HEK293 (cell line): ENCODE results near the gene P2RX6.

Experiments
- CTCF ChIA-PET: fragments of 350-600 bp; formaldehyde crosslinking; extraction: SDS; loops from one replicate; lab custom pipeline; 2021; ENCODE audit warnings: antibody characterized with exemption; lab: Yijun Ruan, JAX
- POLR2A ChIA-PET: fragments of 300-600 bp; formaldehyde crosslinking; extraction: SDS; loops from one replicate; lab custom pipeline; 2020; ENCODE audit warnings: antibody characterized with exemption, inconsistent platforms; lab: Yijun Ruan, JAX
- H3K27ac ChIP-seq: fragments of 200-500 bp; sonication (Bioruptor generic); 2 replicates; pipeline ENCODE4 v1.5.1; 2014; ENCODE audit warnings: low read depth, low read length, control low read depth, inconsistent platforms; ENCODE audit errors: extremely low read depth
- H3K36me3 ChIP-seq, 2 experiments: fragments of 200-500 bp in 1 of 2; sonication (Bioruptor generic) in 1 of 2; 1 replicate in 1 of 2; 2 replicates in 1 of 2; pipeline ENCODE4 v1.5.1; 2014 to 2017; ENCODE audit warnings: inconsistent platforms in 2 of 2, low read length in 2 of 2; ENCODE audit not compliant: control insufficient read depth in 2 of 2, insufficient read depth in 1 of 2
- H3K4me1 ChIP-seq: fragments of 200-500 bp; sonication (Bioruptor generic); 2 replicates; pipeline ENCODE4 v1.5.1; 2014; ENCODE audit warnings: mild to moderate bottlenecking, low read length, inconsistent platforms; ENCODE audit not compliant: control insufficient read depth, insufficient read depth
- H3K4me3 ChIP-seq: 2 replicates; pipeline ENCODE4 v1.5.1; 2011; ENCODE audit warnings: low read depth, mild to moderate bottlenecking, control low read depth, low read length, moderate library complexity
- H3K9me3 ChIP-seq: fragments of 200-500 bp; sonication (Bioruptor generic); 2 replicates; pipeline ENCODE4 v1.5.1; 2014; ENCODE audit warnings: low read depth, low read length, inconsistent platforms; ENCODE audit not compliant: control insufficient read depth, insufficient read depth
- EGR2 ChIP-seq: fragments of 450-650 bp; formaldehyde crosslinking; IDR thresholded peaks from 2 replicates; pipeline ENCODE4 v1.5.1; 2016; ENCODE audit warnings: low read depth, missing biosample characterization, missing genetic modification characterization
- KLF7 ChIP-seq: fragments of 450-650 bp; formaldehyde crosslinking; IDR thresholded peaks from 2 replicates; pipeline ENCODE4 v1.5.1; 2016; ENCODE audit warnings: missing biosample characterization, missing genetic modification characterization, borderline replicate concordance
- REPIN1 ChIP-seq: fragments of 450-650 bp; formaldehyde crosslinking; IDR thresholded peaks from 2 replicates; pipeline ENCODE4 v1.5.1; 2017; ENCODE audit warnings: missing biosample characterization, missing genetic modification characterization, low read depth
- SP3 ChIP-seq: fragments of 450-650 bp; formaldehyde crosslinking; IDR thresholded peaks from 2 replicates; pipeline ENCODE4 v1.5.1; 2016; ENCODE audit warnings: missing biosample characterization, missing genetic modification characterization
- YY1 ChIP-seq: fragments of 450-650 bp; formaldehyde crosslinking; IDR thresholded peaks from 2 replicates; pipeline ENCODE4 v1.5.1; 2018; ENCODE audit warnings: missing biosample characterization, missing genetic modification characterization
- ZFP3 ChIP-seq: fragments of 450-650 bp; formaldehyde crosslinking; IDR thresholded peaks from 2 replicates; pipeline ENCODE4 v1.5.1; 2016; ENCODE audit warnings: low read depth, missing biosample characterization, missing genetic modification characterization
- ZFP41 ChIP-seq: fragments of 450-650 bp; formaldehyde crosslinking; IDR thresholded peaks from 2 replicates; pipeline ENCODE4 v1.5.1; 2016; ENCODE audit warnings: missing biosample characterization, missing genetic modification characterization, borderline replicate concordance
- ZFP69B ChIP-seq: fragments of 450-650 bp; formaldehyde crosslinking; IDR thresholded peaks from 2 replicates; pipeline ENCODE4 v1.5.1; 2016; ENCODE audit warnings: missing biosample characterization, missing genetic modification characterization
- ZNF114 ChIP-seq: fragments of 450-650 bp; formaldehyde crosslinking; IDR thresholded peaks from 2 replicates; pipeline ENCODE4 v1.5.0; 2017; ENCODE audit warnings: missing biosample characterization, missing genetic modification characterization
- ZNF19 ChIP-seq: fragments of 450-650 bp; formaldehyde crosslinking; IDR thresholded peaks from 2 replicates; pipeline ENCODE4; 2016; ENCODE audit warnings: missing biosample characterization, missing genetic modification characterization, low read depth
- ZNF26 ChIP-seq: fragments of 450-650 bp; formaldehyde crosslinking; IDR thresholded peaks from 2 replicates; pipeline ENCODE4 v1.5.1; 2016; ENCODE audit warnings: missing biosample characterization, missing genetic modification characterization
- ZNF521 ChIP-seq: fragments of 450-650 bp; formaldehyde crosslinking; IDR thresholded peaks from 2 replicates; pipeline ENCODE4 v1.5.1; 2017; ENCODE audit warnings: missing biosample characterization, mild to moderate bottlenecking, missing genetic modification characterization
- ZNF555 ChIP-seq: fragments of 450-650 bp; formaldehyde crosslinking; conservative IDR thresholded peaks from 2 replicates; pipeline ENCODE4 v1.5.1; 2017; ENCODE audit warnings: missing biosample characterization, mild to moderate bottlenecking, missing genetic modification characterization, inconsistent platforms
- ZNF600 ChIP-seq: fragments of 450-650 bp; formaldehyde crosslinking; IDR thresholded peaks from 2 replicates; pipeline ENCODE4 v1.5.1; 2016; ENCODE audit warnings: missing biosample characterization, missing genetic modification characterization
- ZNF660 ChIP-seq: fragments of 450-650 bp; IDR thresholded peaks from 2 replicates; pipeline ENCODE4 v1.5.1; 2018; ENCODE audit warnings: missing biosample characterization, mild to moderate bottlenecking, missing genetic modification characterization
- ZNF692 ChIP-seq: fragments of 450-650 bp; formaldehyde crosslinking; IDR thresholded peaks from 2 replicates; pipeline ENCODE4 v1.5.1; 2016; ENCODE audit warnings: missing biosample characterization, missing genetic modification characterization
- ZNF701 ChIP-seq: fragments of 450-650 bp; formaldehyde crosslinking; IDR thresholded peaks from 2 replicates; pipeline ENCODE4 v1.5.1; 2016; ENCODE audit warnings: missing biosample characterization, missing genetic modification characterization
- ZNF792 ChIP-seq: fragments of 450-650 bp; formaldehyde crosslinking; IDR thresholded peaks from 2 replicates; pipeline ENCODE4 v1.5.1; 2016; ENCODE audit warnings: missing biosample characterization, missing genetic modification characterization
- ZSCAN23 ChIP-seq: fragments of 450-650 bp; formaldehyde crosslinking; IDR thresholded peaks from 2 replicates; pipeline ENCODE4 v1.5.1; 2016; ENCODE audit warnings: missing biosample characterization, missing genetic modification characterization
- TF ChIP-seq, protein P1 (sequence below): sonication (generic); formaldehyde crosslinking; IDR thresholded peaks from 2 replicates; pipeline ENCODE4 v1.8.1; 2022; ENCODE audit warnings: mild to moderate bottlenecking, moderate library complexity, missing genetic modification reagents
- TF ChIP-seq, protein P2 (sequence below): fragments of 450-650 bp; formaldehyde crosslinking; IDR thresholded peaks from 2 replicates; pipeline ENCODE4 v1.5.1; 2016; ENCODE audit warnings: missing biosample characterization, missing genetic modification characterization
- TF ChIP-seq, protein P3 (sequence below): fragments of 450-650 bp; formaldehyde crosslinking; IDR thresholded peaks from 2 replicates; pipeline ENCODE4 v1.5.1; 2016; ENCODE audit warnings: missing biosample characterization, missing genetic modification characterization
- TF ChIP-seq, protein P4 (sequence below): fragments of 450-650 bp; formaldehyde crosslinking; optimal IDR thresholded peaks from 2 replicates; pipeline ENCODE3; 2016; ENCODE audit warnings: missing biosample characterization, mild to moderate bottlenecking, missing genetic modification characterization

The P2RX6 gene

GRCh38 chr22:20994128-20994901 is 20.6 kb upstream of the P2RX6 start (continued):
- peak; percentile 49; the same call in 1 of the 2 replicates for TF ChIP-seq ZNF692 (tag by site-specific recombination)
- TF ChIP-seq ZNF114 (tag by site-specific recombination), result no peak
- TF ChIP-seq ZSCAN23 (tag by site-specific recombination), result no peak
- TF ChIP-seq ZNF19, result no peak
- no peak for TF ChIP-seq ZFP41
- no peak for TF ChIP-seq REPIN1
- no peak for TF ChIP-seq ZNF792 (tag by site-specific recombination)
- TF ChIP-seq ZNF600 (tag by site-specific recombination), result peak; percentile 33; the same call in 1 of the 2 replicates
- no peak for TF ChIP-seq ZNF26 (tag by site-specific recombination)
- peak; percentile 38; the same call in 1 of the 2 replicates for TF ChIP-seq ZFP69B (tag by site-specific recombination)
- TF ChIP-seq YY1 (tag by site-specific recombination), result no peak
- TF ChIP-seq EGR2 (tag by site-specific recombination), result 0 out of 2 replicates have a peak, but pooled peaks have one; percentile 5
- TF ChIP-seq ZNF660 (tag by site-specific recombination), result no peak

DNA sequence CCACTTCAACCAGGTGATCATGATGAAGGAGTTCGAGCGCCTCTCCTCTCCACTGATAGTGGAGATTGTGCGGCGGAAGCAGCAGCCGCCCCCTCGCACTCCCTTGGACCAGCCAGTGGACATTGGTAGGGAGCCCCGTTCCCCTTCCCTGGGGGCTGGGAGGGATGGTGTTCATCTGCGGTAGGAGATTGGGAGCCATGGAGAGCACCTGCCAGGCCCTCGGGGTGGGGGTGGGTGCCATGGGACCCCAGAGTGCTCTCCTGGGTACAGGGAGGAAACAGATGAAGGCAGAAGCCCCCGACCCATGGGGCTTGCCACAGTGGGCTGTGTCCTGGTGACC is 20.1 kb upstream of the P2RX6 start:
- Histone ChIP-seq H3K4me3 (no peak overlapping the region), H3K36me3 (peaks cover 0 to 98% of the 10 kb centered on the region in 2 experiments; a peak in 1 of 3 replicates), H3K4me1 (no peaks in the 10 kb centered on the region), H3K27ac (no peak overlapping the region), H3K9me3 (no peaks in the 10 kb centered on the region)
- POLR2A ChIA-PET, result interaction anchor here (0.5 to 3.0 kb wide), 2 partner anchors 8 to 12 kb away, joined by 4 to 13 read pairs; partner anchors contain the start of gene LZTR1
- TF ChIP-seq, protein P1, sequence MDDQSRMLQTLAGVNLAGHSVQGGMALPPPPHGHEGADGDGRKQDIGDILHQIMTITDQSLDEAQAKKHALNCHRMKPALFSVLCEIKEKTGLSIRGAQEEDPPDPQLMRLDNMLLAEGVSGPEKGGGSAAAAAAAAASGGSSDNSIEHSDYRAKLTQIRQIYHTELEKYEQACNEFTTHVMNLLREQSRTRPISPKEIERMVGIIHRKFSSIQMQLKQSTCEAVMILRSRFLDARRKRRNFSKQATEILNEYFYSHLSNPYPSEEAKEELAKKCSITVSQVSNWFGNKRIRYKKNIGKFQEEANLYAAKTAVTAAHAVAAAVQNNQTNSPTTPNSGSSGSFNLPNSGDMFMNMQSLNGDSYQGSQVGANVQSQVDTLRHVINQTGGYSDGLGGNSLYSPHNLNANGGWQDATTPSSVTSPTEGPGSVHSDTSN, result no peak
- TF ChIP-seq ZNF660 (tag by site-specific recombination), result no peak
- TF ChIP-seq, protein P2, sequence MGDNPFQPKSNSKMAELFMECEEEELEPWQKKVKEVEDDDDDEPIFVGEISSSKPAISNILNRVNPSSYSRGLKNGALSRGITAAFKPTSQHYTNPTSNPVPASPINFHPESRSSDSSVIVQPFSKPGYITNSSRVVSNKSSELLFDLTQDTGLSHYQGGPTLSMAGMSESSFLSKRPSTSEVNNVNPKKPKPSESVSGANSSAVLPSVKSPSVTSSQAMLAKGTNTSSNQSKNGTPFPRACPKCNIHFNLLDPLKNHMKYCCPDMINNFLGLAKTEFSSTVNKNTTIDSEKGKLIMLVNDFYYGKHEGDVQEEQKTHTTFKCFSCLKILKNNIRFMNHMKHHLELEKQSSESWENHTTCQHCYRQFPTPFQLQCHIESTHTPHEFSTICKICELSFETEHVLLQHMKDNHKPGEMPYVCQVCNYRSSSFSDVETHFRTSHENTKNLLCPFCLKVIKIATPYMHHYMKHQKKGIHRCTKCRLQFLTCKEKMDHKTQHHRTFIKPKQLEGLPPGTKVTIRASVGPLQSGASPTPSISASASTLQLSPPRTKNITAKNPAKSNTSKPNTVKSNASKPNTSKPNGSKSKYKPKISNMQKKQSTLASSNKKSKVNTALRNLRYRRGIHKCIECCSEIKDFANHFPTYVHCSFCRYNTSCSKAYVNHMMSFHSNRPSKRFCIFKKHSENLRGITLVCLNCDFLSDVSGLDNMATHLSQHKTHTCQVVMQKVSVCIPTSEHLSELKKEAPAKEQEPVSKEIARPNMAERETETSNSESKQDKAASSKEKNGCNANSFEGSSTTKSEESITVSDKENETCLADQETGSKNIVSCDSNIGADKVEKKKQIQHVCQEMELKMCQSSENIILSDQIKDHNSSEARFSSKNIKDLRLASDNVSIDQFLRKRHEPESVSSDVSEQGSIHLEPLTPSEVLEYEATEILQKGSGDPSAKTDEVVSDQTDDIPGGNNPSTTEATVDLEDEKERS (tag by site-specific recombination), result no peak
- no peak for TF ChIP-seq KLF7 (tag by site-specific recombination)
- TF ChIP-seq, protein P3, sequence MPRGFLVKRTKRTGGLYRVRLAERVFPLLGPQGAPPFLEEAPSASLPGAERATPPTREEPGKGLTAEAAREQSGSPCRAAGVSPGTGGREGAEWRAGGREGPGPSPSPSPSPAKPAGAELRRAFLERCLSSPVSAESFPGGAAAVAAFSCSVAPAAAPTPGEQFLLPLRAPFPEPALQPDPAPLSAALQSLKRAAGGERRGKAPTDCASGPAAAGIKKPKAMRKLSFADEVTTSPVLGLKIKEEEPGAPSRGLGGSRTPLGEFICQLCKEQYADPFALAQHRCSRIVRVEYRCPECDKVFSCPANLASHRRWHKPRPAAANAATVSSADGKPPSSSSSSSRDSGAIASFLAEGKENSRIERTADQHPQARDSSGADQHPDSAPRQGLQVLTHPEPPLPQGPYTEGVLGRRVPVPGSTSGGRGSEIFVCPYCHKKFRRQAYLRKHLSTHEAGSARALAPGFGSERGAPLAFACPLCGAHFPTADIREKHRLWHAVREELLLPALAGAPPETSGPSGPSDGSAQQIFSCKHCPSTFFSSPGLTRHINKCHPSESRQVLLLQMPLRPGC (tag by site-specific recombination), result no peak
- no peak for TF ChIP-seq ZNF701 (tag by site-specific recombination)
- no peak for TF ChIP-seq ZFP3
- TF ChIP-seq, protein P4, sequence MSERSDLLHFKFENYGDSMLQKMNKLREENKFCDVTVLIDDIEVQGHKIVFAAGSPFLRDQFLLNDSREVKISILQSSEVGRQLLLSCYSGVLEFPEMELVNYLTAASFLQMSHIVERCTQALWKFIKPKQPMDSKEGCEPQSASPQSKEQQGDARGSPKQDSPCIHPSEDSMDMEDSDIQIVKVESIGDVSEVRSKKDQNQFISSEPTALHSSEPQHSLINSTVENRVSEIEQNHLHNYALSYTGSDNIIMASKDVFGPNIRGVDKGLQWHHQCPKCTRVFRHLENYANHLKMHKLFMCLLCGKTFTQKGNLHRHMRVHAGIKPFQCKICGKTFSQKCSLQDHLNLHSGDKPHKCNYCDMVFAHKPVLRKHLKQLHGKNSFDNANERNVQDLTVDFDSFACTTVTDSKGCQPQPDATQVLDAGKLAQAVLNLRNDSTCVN (tag by site-specific recombination), result no peak
- TF ChIP-seq SP3 (tag by site-specific recombination), result no peak
- TF ChIP-seq ZNF521, result no peak
- no peak for TF ChIP-seq ZNF555 (tag by site-specific recombination)
- CTCF ChIA-PET, result no interaction called here
